A673 (cell line): ENCODE results near the gene EHBP1L1. TPM values are rescaled to one million over a fixed set of nuclear protein-coding genes. Genes with fewer than 3 reads are reported as not detected.

Experiments used
- BruUV-seq: library from RNA; stranded (reverse); fragments of 400-500 nt; replicated peaks from 2 replicates; lab custom pipeline; 2021; lab: Mats Ljungman, UMichigan
- CTCF ChIA-PET: fragments of 300-600 bp; sonication (Branson Sonifier 250); formaldehyde crosslinking; loops from one replicate; lab custom pipeline; 2022; ENCODE audit warnings: antibody characterized with exemption; lab: Charles Lee
- POLR2A ChIA-PET: fragments of 300-600 bp; sonication (Branson Sonifier 250); formaldehyde crosslinking; loops from one replicate; lab custom pipeline; 2022; ENCODE audit warnings: antibody characterized with exemption; ENCODE audit not compliant: low non-redundant PET; lab: Charles Lee
- DNase-seq: peaks from one replicate; pipeline ENCODE4 v3.0.0-alpha.2; 2015; ENCODE audit warnings: low spot score
- H3K27ac ChIP-seq: fragments of 200-600 bp; sonication (generic); 2 replicates; pipeline ENCODE4 v1.5.1; 2016; ENCODE audit warnings: mixed run types, low read depth, mild to moderate bottlenecking, mixed read lengths, antibody characterized with exemption, low read length; ENCODE audit not compliant: poor library complexity, severe bottlenecking
- H3K27me3 ChIP-seq: fragments of 200-600 bp; sonication (generic); replicated peaks from 2 replicates; pipeline ENCODE4 v1.6.1; 2017; ENCODE audit warnings: mixed run types, low read depth, mild to moderate bottlenecking, mixed read lengths, antibody characterized with exemption, low read length; ENCODE audit not compliant: insufficient read depth, poor library complexity
- H3K36me3 ChIP-seq: fragments of 200-600 bp; sonication (generic); 2 replicates; pipeline ENCODE4 v1.6.1; 2016; ENCODE audit warnings: mixed run types, mild to moderate bottlenecking, mixed read lengths, antibody characterized with exemption, low read length; ENCODE audit not compliant: insufficient read depth, poor library complexity, severe bottlenecking
- H3K4me1 ChIP-seq: fragments of 200-600 bp; sonication (generic); 2 replicates; pipeline ENCODE4 v1.6.1; 2017; ENCODE audit warnings: mixed run types, mild to moderate bottlenecking, mixed read lengths, antibody characterized with exemption, low read length; ENCODE audit not compliant: insufficient read depth, poor library complexity, severe bottlenecking
- H3K4me3 ChIP-seq: fragments of 200-600 bp; sonication (generic); 2 replicates; pipeline ENCODE4 v1.5.1; 2016; ENCODE audit warnings: low read depth, mixed run types, mild to moderate bottlenecking, mixed read lengths, low read length; ENCODE audit not compliant: poor library complexity, severe bottlenecking
- H3K9me3 ChIP-seq: fragments of 200-600 bp; sonication (generic); 2 replicates; pipeline ENCODE4 v1.6.1; 2016; ENCODE audit warnings: mixed run types, low read depth, mild to moderate bottlenecking, mixed read lengths, antibody characterized with exemption, low read length; ENCODE audit not compliant: poor library complexity, severe bottlenecking
- EZH2 ChIP-seq: fragments of 200-600 bp; sonication (generic); IDR thresholded peaks from 2 replicates; pipeline ENCODE4 v1.6.1; 2017; ENCODE audit warnings: borderline replicate concordance, low read depth, mild to moderate bottlenecking, mixed read lengths, antibody characterized with exemption, low read length; ENCODE audit not compliant: poor library complexity, severe bottlenecking
- intact Hi-C: fragments of 100-400 bp; cut with micrococcal nuclease; formaldehyde crosslinking; loops from one replicate; pipeline ENCODE4 v1.10.0; 2022; ENCODE audit not compliant: unreplicated experiment
- total RNA-seq: library from RNA; stranded (reverse); gene quantifications from 2 replicates; pipeline ENCODE4 v1.2.3, GENCODE V29; 2021
- TF ChIP-seq, protein P1 (sequence below): fragments of 300-800, 200-600 bp; sonication (generic); conservative IDR thresholded peaks from 2 replicates; pipeline ENCODE4 v1.5.1; 2017; ENCODE audit warnings: low read depth, mild to moderate bottlenecking, antibody characterized with exemption, low read length, moderate library complexity, mixed read lengths

The EHBP1L1 gene
- total RNA-seq, 1 experiment from 2014 or later: 29.5 TPM

DNA sequence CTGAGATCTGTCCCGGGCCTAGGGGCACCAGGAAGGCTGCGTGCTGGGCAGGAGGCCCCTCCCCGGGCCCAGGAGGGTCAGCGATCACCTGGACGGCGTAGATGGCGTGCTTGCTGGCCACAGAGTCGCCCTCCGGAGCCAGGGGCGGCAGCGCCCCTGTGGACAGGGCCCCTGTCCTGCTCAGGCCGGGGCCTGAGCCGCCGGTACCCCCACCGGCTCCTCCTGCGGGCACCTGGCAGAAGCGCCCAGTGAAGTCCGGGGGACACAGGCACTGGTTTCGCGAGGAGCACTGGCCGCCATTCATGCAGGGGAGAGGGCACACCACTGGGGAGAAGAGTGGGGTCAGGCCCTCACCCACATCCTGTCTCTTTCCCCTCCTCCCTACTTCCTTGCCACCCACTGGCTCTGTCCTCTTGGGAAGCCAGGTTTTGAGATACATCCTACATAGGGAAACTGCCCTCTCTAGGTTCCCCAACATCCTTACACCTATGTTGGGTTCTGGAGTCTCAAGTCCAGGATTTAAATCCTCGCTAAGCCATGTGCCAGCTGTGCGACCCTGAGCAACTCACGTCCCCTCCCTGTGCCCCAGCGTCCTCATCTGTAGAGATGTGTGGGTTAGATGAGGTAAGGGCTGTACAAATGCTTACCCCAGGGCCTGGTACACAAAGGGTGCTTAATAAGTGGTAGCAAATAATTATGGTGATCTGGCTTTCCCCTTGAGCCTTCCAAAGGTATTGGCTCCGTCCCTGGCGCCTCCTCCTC is 21.6 kb upstream of the EHBP1L1 start:
- Histone ChIP-seq H3K4me1 (peaks cover 22% of the 10 kb centered on the region), H3K36me3 (peaks cover 9% of the 10 kb centered on the region), H3K27ac (peak overlapping the region; percentile 25), H3K27me3 (no peaks in the 10 kb centered on the region), H3K9me3 (no peaks in the 10 kb centered on the region), H3K4me3 (no peak overlapping the region)
- CTCF ChIA-PET: no interaction called here
- no peak for TF ChIP-seq EZH2
- TF ChIP-seq, protein P1, sequence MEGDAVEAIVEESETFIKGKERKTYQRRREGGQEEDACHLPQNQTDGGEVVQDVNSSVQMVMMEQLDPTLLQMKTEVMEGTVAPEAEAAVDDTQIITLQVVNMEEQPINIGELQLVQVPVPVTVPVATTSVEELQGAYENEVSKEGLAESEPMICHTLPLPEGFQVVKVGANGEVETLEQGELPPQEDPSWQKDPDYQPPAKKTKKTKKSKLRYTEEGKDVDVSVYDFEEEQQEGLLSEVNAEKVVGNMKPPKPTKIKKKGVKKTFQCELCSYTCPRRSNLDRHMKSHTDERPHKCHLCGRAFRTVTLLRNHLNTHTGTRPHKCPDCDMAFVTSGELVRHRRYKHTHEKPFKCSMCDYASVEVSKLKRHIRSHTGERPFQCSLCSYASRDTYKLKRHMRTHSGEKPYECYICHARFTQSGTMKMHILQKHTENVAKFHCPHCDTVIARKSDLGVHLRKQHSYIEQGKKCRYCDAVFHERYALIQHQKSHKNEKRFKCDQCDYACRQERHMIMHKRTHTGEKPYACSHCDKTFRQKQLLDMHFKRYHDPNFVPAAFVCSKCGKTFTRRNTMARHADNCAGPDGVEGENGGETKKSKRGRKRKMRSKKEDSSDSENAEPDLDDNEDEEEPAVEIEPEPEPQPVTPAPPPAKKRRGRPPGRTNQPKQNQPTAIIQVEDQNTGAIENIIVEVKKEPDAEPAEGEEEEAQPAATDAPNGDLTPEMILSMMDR: no peak
- DNase-seq: no peak
- POLR2A ChIA-PET: no interaction called here
- intact Hi-C loops: no loop called here
- BruUV-seq: no TSS peak

DNA sequence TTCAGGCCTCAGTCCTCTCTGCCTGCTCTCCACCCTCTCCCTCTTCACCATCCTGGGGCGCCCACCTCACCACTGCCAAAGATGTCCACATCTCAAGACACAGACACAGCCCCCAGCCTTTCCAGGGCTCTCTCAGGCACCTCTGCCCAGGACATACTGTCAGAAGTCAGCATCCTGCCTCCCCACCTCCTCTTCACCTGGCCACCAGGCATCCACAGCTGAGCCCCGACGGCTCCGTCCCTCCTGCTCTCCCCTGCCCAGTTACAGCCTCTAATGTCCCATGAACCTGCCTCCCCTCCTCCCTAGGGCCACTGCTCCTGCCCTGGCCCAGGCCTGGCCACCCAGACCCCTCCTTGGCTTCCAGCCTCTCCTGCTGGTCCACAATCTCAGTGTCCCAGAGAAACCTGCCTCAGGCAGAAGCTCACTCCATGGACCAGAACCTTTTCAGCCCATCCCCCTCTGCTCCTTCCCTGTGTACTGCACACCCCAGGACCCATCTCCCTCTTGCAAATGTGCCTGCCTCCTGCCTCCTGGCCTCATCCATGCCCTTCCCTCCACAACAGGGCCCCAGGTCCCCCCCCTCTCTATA is 20.9 kb upstream of the EHBP1L1 start:
- Histone ChIP-seq H3K4me3 (no peak overlapping the region), H3K9me3 (no peaks in the 10 kb centered on the region), H3K27ac (peak overlapping the region; percentile 7), H3K36me3 (peaks cover 9% of the 10 kb centered on the region), H3K4me1 (peaks cover 29% of the 10 kb centered on the region), H3K27me3 (no peaks in the 10 kb centered on the region)
- no peak for DNase-seq
- CTCF ChIA-PET: no interaction called here
- TF ChIP-seq, protein P1: no peak
- no peak for TF ChIP-seq EZH2
- POLR2A ChIA-PET: interaction anchor here (0.6 kb wide), 1 partner anchor 98 kb away, joined by 11 read pairs; no protein-coding TSS in a partner anchor
- intact Hi-C loops: no loop called here
- BruUV-seq: no TSS peak

DNA sequence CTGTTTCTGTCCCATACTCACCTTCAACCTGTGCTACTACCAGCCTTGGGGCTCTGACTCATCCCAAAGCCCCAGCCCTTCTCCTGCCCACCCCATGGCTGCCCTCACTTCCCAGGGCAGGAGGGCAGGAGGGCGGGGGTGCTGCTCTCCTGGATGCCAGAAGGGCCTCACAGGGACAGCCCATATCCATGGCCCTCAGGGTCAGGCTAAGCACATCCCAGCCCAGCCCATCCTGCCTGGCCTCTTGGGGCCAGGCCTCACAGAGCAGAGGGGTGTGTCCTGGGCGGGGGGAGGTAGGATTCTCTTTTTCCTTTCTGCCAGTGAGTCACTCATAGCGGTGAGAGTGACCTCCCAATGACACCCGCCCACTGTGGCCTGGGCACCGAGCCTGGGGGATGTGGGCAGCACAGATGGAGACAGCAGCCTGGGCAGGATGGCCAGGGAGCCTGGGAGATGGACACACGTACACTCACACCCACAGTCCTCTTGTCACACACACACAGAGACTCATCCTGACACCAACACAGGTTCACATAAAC is 20.1 kb upstream of the EHBP1L1 start:
- DNase-seq: no peak
- TF ChIP-seq, protein P1: no peak
- TF ChIP-seq EZH2: no peak
- peaks cover 9% of the 10 kb centered on the region for H3K36me3 ChIP-seq
- ChIA-PET CTCF (no interaction called here), POLR2A (interaction anchor here (0.6 kb wide), 1 partner anchor 97 kb away, joined by 11 read pairs; no protein-coding TSS in a partner anchor)
- H3K4me3 ChIP-seq: no peak overlapping the region
- peaks cover 38% of the 10 kb centered on the region for H3K4me1 ChIP-seq
- no TSS peak for BruUV-seq
- intact Hi-C loops: no loop called here
- H3K9me3 ChIP-seq: no peaks in the 10 kb centered on the region
- no peaks in the 10 kb centered on the region for H3K27me3 ChIP-seq
- H3K27ac ChIP-seq: no peak overlapping the region
